H1 (cell line): ENCODE measurements around the gene TCERG1L. TPM values are rescaled to one million over a fixed set of nuclear protein-coding genes. Genes with fewer than 3 reads are reported as not detected.

ENCODE experiments used
- CTCF ChIP-seq, 3 experiments: IDR thresholded peaks; 1 replicate in 2 of 3; 2 replicates in 1 of 3; pipeline versions ENCODE4 v1.5.1 to v1.6.1; 2011; ENCODE audit warnings: low read length in 3 of 3, mild to moderate bottlenecking in 3 of 3, inconsistent platforms in 2 of 3, low read depth in 1 of 3, moderate library complexity in 1 of 3; ENCODE audit not compliant: insufficient read depth in 1 of 3; ENCODE audit errors: control extremely low read depth in 1 of 3
- EP300 ChIP-seq, 2 experiments: IDR thresholded peaks; 1 replicate in 1 of 2; 2 replicates in 1 of 2; pipeline ENCODE4 v1.6.1; 2011 to 2012; ENCODE audit warnings: low read depth in 2 of 2, low read length in 2 of 2, mild to moderate bottlenecking in 2 of 2, borderline replicate concordance in 1 of 2, inconsistent platforms in 1 of 2, moderate library complexity in 1 of 2
- KDM4A ChIP-seq: IDR thresholded peaks from one replicate; pipeline ENCODE4 v1.7.1; 2012; ENCODE audit warnings: low read depth, mild to moderate bottlenecking, moderate library complexity, low read length, inconsistent platforms; ENCODE audit not compliant: severe bottlenecking
- PHF8 ChIP-seq: fragments of 200-600 bp; sonication (generic); conservative IDR thresholded peaks from 2 replicates; pipeline ENCODE4 v1.7.1; 2012; ENCODE audit warnings: low read depth, mild to moderate bottlenecking, inconsistent platforms, low read length, moderate library complexity
- polyA plus RNA-seq, 7 experiments: library from polyadenylated mRNA; depleted of rRNA in 3 of 7; stranded (reverse) in 5 of 7; unstranded in 2 of 7; fragments of >200 nt in 5 of 7; fragments of 200-250 nt in 2 of 7; gene quantifications; 1 replicate in 5 of 7; 2 replicates in 1 of 7; 4 replicates in 1 of 7; pipeline versions ENCODE4 v1.2.1 to v1.2.3, GENCODE V29; 2011 to 2013; ENCODE audit warnings: missing spikeins in 2 of 7, mixed read lengths in 2 of 7
- total RNA-seq: library from RNA; stranded (reverse); fragmentation: NEBNext Ultra II Directional; extraction: Animal tissue kit (Norgen Biotek cat#: 25700); gene quantifications from 2 replicates; pipeline ENCODE4 v1.2.1, GENCODE V29; 2021

TCERG1L gene
- total and polyA plus RNA-seq, 2 of the 8 experiments (the other 6 are each of a cell fraction or from before 2014, with no cell fraction given) = 3.9 to 6.9 TPM

GRCh38 chr10:131318814-131319213, 7.3 kb upstream of the TCERG1L start (continued):
- TF ChIP-seq KDM4A = no peak
- no peak for TF ChIP-seq CTCF (IDR thresholded peaks at IDR 0.05; ENCODE audit: control extremely low read depth in 1 of 3, insufficient read depth in 1 of 3, low read depth in 1 of 3, low read length in 3 of 3)
- no peak for TF ChIP-seq EP300 (IDR thresholded peaks at IDR 0.05; ENCODE audit: borderline replicate concordance in 1 of 2, low read depth in 2 of 2, low read length in 2 of 2)
- no peak for TF ChIP-seq PHF8
